HEK293 (cell line): ENCODE measurements around the gene FAM83F.

Experiments used
- ZNF670 ChIP-seq: fragments of 450-650 bp; formaldehyde crosslinking; IDR thresholded peaks from 2 replicates; pipeline ENCODE4 v1.5.1; 2016; ENCODE audit warnings: missing biosample characterization, missing genetic modification characterization, low read depth
- TF ChIP-seq, protein P1 (sequence below): fragments of 450-650 bp; formaldehyde crosslinking; IDR thresholded peaks from 2 replicates; pipeline ENCODE4 v1.5.1; 2016; ENCODE audit warnings: missing biosample characterization, missing genetic modification characterization

DNA sequence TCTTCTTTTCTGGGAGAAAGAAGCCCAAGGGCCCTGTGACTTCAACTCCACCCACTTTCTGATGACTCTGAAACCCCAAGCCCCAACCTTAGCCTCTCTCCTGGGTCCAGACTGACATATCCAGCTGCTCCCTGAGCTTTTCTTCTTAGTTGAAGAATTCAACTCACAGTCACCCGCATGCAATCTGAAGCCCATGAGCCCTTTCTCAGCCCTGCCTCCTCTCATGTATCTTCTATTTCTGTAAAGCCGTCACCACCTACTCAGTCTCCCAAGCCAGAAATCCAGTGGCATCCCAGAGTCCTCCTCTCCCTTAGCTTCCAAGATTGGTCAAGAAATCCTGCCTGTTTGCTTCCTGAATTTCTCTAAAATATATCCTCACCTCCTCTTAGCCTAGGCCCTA lies 41.7 kb upstream of the FAM83F start:
- TF ChIP-seq, protein P1, sequence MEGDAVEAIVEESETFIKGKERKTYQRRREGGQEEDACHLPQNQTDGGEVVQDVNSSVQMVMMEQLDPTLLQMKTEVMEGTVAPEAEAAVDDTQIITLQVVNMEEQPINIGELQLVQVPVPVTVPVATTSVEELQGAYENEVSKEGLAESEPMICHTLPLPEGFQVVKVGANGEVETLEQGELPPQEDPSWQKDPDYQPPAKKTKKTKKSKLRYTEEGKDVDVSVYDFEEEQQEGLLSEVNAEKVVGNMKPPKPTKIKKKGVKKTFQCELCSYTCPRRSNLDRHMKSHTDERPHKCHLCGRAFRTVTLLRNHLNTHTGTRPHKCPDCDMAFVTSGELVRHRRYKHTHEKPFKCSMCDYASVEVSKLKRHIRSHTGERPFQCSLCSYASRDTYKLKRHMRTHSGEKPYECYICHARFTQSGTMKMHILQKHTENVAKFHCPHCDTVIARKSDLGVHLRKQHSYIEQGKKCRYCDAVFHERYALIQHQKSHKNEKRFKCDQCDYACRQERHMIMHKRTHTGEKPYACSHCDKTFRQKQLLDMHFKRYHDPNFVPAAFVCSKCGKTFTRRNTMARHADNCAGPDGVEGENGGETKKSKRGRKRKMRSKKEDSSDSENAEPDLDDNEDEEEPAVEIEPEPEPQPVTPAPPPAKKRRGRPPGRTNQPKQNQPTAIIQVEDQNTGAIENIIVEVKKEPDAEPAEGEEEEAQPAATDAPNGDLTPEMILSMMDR (tag by site-specific recombination) = no peak
- TF ChIP-seq ZNF670 (tag by site-specific recombination) = no peak
